Stimulated activated CD8-positive, alpha-beta memory T cell treated with anti-CD3 and anti-CD28 coated beads, Interleukin-7, amount 100 ng/mL, for 24 hours (primary cell): ENCODE results near the gene DCTN2.
A peak's percentile ranks its signal among the peaks of the same experiment; 100 is the strongest.
"Not testable (repeated sequence)": the region's sequence is repeated elsewhere in the genome, so short reads cannot be mapped to it uniquely, and the experiment has no call there.

Experiments used
- DNase-seq: peaks from one replicate; pipeline ENCODE4 v3.0.0-alpha.2; 2020; ENCODE audit warnings: low read depth

The DCTN2 gene

DNA sequence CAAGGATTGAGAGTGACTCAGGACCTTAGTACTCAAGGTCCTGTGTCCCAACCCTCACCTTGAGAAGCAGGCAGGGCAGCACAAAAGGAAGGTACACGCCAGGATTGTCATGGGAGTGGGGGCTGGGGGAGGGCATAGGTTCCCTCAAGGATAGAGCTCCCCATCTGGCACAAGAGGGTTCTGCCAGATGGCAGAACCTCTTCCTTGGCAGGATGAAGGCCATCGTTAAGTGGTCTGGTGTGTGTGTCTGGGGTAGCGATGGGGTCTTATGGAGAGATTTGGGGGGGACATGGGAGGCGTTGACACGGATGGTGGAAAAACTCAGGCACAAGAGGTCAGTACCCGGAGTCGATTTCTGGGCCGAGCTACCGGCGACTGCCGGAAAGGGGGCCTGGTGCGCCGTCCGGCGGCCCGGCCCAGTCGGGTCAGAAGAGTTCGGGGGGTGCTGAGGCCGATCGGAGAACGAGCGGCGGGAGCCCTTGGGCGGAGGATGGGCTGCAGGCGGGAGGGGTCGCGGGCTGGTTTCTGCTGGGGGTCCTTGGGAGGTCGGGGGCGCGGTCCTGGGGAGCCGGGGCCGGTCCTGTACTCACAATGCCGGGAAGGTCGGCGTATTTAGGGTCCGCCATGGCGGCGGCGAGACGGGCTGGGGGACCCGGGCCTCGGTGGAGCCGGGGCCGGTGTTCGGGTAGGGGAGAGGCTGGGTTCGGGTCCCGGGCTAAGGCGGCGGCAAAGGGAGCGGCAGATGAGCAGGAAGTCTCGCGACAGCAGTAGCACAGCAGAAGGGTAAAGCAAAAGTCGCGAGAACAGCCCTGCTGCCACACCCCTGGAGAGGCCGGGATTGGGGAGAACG, at the start of gene DCTN2:
Gene DCTN2, minus strand, starts transcription at position 755 of the 850 bp plus-strand sequence. Its CDS starts 129 bp downstream, at position 626.
- peak; percentile 85 for DNase-seq

GRCh38 chr12:57593187-57593586, 46.2 kb upstream of the DCTN2 start:
- no peak for DNase-seq

- no peak for DNase-seq
These were observed 45.7 kb upstream of the DCTN2 start for GRCh38 chr12:57592551-57593165.

- DNase-seq = no peak
These were observed 44.9 kb upstream of the DCTN2 start for GRCh38 chr12:57591782-57592325.

- peak; percentile 49 for DNase-seq
These were observed 44.1 kb upstream of the DCTN2 start, which contains the start of gene PIP4K2C for GRCh38 chr12:57590864-57591781. Gene PIP4K2C (plus strand): TSS chr12:57591192. CDS start chr12:57591290, 98 bp downstream.

DNA sequence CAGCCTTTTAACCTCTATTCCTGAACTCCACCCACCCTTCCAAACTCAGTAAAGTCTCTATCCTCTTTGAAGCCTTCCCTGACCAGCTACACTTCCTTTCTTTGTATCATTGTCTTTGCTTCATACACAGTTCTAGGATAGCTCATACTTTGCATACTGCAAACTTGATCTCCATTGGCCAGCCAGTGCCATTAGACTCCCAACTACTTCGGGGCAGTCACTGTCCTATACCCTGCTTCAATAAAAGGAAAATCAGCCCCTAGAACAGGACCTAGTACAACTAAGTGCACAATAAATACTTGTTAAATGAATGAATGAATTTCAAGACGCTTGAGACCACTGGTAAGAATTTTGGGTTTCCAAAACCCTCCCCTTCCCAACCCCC, 43.5 kb upstream of the DCTN2 start:
- DNase-seq = no peak

DNA sequence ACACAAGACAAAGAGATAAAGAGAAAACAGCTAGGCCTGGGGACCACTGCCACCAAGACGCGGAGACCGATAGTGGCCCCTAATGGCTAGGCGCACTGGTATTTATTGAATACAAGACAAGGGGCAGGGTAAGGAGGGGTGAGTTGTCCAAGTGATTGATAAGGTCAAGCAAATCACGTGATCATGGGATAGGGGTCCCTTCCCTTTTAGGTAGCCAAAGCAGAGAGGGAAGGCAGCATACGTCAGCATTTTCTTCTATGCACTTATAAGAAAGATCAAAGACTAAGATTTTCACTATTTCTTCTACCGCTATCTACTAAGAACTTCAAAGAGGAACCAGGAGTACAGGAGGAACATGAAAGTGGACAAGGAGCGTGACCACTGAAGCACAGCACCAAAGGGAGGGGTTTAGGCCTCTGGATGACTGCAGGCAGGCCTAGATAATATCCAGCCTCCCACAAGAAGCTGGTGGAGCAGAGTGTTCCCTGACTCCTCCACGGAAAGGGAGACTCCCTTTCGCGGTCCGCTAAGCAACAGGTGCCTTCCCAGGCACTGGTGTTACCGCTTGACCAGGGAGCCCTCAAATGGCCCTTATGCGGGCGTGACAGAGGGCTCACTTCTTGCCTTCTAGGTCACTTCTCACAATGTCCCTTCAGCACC, 42.1 kb upstream of the DCTN2 start:
- DNase-seq = not testable (repeated sequence)

GRCh38 chr12:57586832-57587429, 39.9 kb upstream of the DCTN2 start:
- no peak for DNase-seq

- no peak for DNase-seq
These were observed 39.1 kb upstream of the DCTN2 start for GRCh38 chr12:57586128-57586527.

DNA sequence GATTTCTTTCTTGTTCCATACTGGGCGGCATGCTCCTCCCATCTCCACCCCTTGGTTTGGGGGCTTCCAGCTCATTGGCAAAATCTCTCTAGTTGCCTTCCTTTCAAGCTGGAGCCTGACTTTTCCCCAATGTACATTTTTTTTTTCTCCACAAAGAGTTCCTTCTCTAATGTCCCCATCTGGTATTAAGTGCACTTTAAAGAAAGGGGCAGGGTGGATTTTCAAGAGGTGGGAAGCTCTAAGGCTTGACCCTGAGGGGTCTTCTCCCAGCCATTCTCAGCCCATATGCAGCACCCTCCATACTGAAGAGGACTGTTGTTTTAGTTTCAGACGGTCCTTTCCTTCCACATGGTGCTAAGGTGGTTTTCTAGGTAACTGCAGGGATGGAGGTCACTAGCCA, 38.2 kb upstream of the DCTN2 start:
- DNase-seq = no peak

DNA sequence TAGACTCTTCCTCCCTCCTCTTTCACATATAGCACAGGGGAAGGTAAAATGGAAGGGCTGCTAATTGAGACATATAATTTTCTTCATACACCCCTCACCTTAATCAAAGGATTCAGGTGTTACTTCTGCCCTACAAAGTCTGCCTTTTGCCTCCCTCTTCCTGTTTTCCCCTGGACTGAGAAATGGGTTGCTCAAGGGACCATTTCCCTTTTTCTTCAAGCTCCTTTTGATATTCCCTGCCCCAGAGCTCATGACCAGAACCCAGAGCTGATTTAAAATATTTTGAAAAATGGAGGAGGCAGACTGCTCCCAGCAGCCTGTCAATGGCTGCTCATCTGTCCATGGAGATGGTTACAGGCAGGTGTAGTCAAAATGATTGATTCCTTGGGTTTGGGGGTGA, 37.7 kb upstream of the DCTN2 start:
- no peak for DNase-seq

GRCh38 chr12:57584050-57584449, 37.1 kb upstream of the DCTN2 start:
- no peak for DNase-seq

GRCh38 chr12:57583008-57583831, 36.2 kb upstream of the DCTN2 start:
- DNase-seq = peak; percentile 10

- DNase-seq = no peak
These were observed 35.4 kb upstream of the DCTN2 start for GRCh38 chr12:57582440-57582839.

- no peak for DNase-seq
These were observed 34.8 kb upstream of the DCTN2 start for GRCh38 chr12:57581802-57582201.

DNA sequence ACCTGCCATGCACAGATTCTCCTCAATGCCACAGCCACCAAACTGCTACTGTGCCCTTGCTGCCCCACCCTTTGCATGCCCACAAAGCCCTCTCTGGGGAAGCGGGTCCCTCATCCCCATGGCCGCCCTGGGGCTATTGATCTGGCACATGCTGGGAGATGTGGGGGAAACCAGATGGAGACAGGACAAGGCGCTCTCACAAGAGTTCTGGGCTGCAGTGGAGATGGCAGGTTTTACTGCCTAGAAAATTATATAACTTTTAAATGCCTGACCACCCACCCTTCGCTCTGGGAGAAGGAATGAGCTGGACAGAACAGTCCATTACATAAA, 33.4 kb upstream of the DCTN2 start:
- DNase-seq = no peak

- DNase-seq = no peak
These were observed 32.9 kb upstream of the DCTN2 start for GRCh38 chr12:57579677-57580465.

DNA sequence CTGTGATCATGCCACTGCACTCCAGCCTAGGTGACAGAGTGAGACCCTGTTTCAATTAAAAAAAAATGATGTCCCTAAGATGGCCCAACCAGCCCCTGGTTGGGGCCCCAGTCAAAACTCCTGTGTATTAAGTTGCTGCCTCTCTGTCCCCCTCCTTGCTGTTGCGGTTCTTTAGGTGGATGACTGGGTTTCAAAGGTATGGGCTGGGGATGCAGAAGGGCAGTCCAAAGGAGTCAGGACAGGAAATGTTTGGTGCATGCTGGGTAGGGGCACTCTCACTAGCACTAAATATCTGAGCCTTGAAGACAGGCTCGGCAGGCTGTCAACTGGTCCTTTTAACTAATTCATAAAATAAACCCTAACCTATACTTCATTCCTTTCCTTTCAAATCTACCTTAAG, 32.0 kb upstream of the DCTN2 start:
- no peak for DNase-seq

DNA sequence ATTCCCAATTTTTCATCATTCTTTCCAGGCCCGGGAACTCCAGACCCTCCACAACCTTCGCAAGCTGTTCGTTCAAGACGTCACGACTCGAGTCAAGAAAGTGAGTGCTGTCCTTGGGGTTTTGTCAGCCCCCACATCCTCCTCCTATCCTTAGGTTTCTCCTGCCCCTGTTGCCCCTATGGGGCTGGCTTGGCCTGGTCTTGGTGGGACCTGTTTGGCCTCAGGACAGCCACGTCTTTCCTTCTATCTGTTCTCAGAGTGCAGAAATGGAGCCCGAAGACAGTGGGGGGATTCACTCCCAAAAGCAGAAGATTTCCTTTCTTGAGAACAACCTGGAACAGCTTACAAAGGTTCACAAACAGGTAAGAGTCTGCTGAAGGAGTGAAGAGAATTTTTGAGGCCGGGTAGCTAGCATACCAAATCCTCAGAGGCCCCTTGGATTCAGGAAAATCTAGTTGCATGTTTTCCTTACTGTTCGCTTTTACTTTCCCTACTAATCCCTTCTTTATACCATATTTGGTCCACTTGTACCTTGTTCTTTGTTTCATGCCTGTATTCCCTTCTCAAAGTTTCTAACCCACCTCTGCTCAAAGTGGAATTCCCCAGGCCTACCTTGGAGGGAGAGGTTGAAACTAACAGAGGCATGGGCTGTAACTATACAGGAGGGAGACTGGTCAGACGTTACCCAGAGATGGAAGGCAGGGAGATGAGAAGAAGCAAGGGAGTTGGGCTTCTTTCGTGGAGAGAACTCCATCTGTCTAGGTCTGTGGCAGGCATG, 31.2 kb upstream of the DCTN2 start:
- DNase-seq = no peak
